Measurements from ENCODE around the gene WWC2.
"Not testable (repeated sequence)": the region's sequence is repeated elsewhere in the genome, so short reads cannot be mapped to it uniquely, and the experiment has no call there.

WWC2 gene

DNA sequence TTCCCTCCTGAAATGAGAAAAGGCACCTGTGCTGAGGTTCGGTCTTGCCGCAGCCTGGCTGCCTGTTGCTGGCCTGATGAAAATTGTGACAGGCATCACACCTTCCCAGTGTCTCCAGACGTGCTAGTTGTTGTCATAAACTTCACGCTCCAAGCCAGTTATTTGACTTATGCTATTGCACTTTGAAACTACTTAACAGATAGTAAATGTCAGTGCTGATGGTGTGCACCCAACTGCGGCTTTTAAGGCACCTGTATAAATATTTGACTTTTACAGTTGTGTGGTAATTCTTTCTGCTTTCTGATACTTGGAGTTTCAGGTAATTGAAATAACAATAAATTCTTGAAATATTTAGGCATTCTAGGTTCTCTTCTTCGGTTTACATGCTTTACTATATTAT, 1.8 kb downstream of the WWC2 start:
- DNase-seq (ENCODE audit: low read depth in 3 of 3) = no peak

DNA sequence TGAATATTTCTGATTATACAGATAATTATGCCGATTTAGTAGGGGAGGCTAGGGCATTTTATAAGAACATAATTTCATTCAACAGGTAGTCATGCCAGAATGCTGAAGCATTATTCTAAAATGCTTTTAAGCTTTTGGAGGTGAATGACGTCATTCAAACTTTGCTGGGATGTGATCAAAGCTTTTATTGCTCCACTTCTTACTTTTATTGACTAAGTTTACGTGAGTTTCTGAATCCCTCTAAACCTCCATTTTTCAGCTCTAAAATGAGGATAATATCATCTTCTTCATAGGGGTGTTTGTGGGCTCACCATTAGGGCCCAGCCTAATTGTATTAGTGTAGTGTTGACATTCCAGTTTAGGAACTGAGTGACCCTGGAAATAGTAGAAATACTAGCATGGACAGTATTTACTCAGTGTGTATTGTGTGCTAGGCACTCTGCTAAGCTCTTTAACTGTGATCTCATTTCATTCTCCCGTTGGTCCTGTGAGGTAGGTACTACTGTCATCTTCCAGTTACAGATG, 3.0 kb downstream of the WWC2 start:
- DNase-seq (ENCODE audit: low read depth in 3 of 3) = no peak

DNA sequence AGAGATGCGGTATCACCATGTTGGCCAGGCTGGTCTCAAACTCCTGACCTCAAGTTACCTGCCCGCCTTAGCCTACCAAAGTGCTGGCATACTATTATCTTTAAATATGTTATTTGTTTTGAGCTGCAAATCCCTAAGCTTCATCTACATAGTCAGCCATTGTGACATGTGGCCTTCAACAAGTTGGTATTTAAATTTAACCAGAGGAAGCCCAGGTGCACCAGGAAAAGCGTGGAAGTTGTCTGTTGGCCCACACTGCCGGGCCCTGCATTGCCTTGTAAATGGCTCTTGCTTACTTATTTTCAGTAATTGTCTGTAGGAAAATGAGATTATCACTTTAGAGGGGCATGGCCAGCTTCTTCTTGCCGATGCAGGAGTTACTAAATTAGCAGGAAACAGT, 6.0 kb downstream of the WWC2 start:
- no peak for DNase-seq (ENCODE audit: low read depth in 3 of 3)

DNA sequence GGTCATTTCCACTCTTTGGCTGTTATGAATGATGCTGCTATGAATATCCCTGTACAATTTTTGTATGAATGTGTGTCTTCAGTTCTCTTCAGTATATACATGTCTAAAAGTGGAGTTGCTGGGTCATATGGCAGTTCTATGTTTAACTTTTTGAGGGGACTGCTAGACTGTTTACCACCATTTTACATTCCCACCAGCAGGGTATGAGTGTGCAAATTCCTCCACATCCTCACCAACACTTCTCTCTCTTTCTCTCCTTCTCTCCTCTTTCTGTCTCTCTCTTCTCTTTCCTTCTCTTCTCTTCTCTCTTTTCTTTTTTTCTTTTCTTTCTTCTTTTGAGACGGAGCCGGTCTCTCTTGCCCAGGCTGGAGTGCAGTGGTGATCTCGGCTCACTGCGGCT, 7.8 kb downstream of the WWC2 start:
- no peak for DNase-seq (ENCODE audit: low read depth in 3 of 3)

DNA sequence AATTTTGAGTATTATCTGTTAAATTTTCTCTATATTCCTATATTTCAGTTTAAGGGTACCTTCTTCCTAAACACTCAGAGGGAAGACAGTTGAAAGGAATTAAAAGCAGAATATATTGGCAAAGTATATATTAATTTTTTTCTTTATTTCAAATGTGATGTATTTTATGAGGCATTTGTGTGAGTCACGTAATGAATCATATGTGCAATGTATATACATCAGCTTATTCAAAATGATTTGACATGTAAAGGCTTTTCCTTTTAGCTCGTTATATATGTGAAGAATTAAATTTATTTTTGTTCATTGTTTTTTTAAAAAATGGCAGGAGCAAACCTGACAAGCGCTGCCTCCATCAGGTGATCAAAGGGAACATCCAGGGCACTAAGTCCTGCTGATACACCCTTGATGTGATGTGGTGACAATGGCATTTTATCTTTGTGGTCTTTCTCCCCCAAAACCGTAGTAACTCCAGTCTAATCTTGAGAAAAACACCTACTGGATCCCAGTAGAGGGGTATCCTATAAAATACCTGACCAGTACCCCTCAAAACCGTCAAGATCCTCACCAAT, 8.9 kb downstream of the WWC2 start:
- DNase-seq (ENCODE audit: low read depth in 3 of 3) = no peak

DNA sequence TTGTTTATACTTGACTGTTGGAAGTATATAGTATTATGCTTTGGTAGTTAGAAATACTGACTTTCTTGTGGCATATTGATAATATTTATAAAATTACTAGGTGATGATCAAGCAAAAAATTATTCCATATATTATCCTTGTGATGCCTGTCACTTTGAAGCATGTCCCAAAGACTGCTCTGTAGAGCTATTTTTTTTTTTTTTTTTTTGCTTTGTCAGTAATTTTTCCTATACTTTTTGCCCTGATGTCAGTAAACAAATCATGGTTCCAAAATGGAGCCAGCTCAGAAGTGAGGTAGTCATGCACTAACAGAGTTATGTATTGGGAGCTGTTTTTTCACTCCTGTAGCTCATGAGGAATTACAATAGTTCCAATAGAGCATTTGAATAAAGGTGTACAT, 11.2 kb downstream of the WWC2 start:
- DNase-seq (ENCODE audit: low read depth in 3 of 3) = no peak

DNA sequence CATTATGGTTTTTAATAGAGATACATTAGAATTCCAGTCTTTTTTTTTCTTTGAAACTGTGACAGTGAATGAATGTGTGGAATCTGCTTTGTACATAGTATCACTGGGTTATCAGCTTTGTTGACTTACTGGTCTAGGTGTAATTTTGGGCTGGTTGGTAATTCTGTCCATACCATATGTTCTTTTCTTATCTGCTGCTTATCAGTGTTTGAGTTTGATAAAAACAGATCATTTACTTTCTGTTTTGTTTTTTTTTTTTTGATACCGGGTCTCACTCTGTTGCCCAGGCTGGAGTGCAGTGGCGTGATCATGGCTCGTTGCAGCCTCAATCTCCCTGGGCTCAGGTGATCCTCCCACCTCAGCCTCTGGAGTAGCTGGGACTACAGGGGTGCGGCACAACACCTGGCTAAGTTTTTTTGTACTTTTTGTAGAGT, 12.4 kb downstream of the WWC2 start:
- no peak for DNase-seq (ENCODE audit: low read depth in 3 of 3)

DNA sequence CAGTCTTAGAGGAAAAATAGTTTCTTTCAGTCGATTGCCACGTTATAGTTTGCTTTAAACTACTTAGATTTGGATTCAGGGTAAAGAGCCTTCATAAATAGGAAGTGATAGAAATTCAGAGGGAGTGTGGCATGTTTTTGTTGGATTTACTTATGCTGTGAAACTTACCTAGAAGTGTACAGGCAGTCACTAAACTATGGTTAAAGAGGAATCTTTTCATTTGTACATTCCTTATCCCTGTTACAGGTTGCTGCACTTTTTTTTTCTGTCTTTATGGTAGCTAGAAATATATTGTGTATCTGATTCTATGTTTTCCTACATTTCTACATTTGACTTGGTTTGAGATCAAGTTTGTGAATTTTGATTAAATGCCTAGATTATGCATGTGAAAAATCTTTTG, 19.1 kb downstream of the WWC2 start:
- DNase-seq (ENCODE audit: low read depth in 3 of 3) = no peak

DNA sequence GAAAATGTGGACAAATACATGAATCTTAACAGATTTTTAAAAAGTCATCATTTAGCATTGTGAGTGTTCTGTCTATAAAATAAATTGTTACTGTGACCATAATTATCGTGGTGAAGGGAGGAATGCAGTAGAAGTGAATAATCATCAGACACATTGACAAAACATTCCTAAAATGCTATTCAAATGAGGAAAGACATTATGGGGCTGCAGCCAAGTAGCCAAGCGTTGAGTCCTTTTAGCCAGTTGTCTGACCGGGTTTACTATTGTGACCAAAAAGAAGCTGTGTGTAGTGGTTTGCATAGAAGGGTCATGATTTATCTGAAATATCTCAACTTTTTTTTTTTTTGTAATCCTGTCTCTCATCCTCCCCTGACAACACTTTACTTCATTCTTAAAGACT, 19.5 kb downstream of the WWC2 start:
- no peak for DNase-seq (ENCODE audit: low read depth in 3 of 3)

DNA sequence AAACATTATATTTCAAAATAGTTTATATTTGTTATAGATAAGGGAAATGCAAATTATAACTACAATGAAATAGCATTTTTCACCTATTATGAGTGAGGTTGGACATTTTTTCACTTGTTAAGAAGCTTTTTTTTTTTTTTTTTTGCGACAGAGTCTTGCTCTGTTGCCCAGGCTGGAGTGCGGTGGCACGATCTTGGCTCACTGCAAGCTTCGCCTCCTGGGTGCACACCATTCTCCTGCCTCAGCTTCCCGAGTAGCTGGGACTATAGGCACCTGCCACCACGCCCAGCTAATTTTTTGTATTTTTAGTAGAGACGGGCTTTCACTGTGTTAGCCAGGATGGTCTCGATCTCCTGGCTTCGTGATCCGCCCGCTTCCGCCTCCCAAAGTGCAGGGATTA, 22.6 kb downstream of the WWC2 start:
- not testable (repeated sequence) for DNase-seq (ENCODE audit: low read depth in 3 of 3)

DNA sequence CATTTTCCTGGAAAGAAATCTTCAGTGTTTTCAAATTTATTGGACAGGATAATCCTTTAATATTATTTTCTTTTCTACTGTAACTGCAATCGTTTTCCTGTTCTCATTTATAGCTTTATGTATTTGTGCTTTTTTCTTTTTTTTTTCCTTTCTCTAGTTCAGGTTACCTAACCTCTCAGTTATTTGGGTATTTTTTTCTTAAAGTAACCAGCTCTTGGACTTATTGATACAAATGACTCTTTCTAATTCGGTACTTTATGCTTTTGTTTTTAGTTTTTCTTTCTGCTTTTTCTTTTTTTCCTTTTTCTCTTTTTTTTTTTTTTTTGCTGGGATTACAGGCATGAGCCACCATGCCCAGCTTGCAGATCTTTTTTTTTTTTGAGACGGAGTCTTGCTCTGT, 25.2 kb downstream of the WWC2 start:
- no peak for DNase-seq (ENCODE audit: low read depth in 3 of 3)

DNA sequence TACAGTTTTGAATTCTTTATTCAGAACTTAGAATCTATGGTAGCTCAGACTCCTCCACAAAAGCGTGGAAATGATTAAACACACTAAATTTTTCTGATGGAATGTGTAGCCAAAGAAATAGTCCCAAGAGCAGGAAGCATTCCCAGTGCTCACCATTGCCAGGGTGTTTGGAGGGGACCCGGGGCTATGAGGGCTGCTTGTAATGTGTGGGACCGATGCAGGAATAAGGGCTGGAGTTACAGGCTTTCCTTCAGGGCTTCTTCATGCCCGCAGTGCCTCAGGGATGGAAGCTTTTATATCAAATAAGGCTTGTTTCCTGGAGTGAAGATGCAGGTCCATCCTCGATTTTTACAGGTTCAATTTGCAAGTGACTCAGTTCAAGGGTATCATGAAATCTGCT, 25.8 kb downstream of the WWC2 start:
- no peak for DNase-seq (ENCODE audit: low read depth in 3 of 3)

DNA sequence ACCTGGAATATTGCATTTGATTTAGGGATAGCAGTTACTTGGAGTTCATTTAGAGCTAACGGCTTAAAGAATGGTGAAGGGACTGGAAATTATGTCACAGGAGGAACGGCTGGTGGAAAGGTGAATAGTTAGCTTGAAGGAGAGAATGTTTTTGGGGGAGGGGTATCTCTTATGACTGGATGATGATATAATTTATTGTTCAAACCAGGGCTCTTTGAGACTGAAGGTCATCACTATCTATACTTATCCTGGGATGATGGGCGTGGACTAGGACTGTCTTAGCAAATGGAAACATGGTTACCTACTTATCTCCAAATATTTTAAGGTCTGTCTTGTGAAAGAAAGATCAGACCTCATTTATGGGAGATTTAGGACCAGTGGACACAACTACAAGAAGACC, 30.1 kb downstream of the WWC2 start:
- DNase-seq (ENCODE audit: low read depth in 3 of 3) = no peak

DNA sequence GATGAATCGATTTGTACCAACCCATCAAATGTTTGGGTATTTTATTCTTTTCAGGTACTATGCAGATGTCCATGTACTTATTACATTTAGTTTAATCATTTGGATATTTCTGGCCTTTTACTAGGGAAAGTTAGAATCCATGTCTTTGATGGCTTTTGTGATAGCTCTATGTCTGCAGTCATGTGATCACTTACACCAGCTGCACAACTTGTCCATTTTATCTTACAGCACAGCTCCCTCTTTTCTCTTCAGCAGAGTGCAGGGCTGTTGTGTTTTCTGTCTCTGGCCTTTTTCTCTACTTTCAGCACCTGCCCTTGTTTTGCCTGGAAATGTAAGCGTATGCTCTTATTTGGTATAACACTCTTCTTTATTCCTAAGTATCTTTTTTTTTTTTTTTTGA, 30.6 kb downstream of the WWC2 start:
- no peak for DNase-seq (ENCODE audit: low read depth in 3 of 3)

DNA sequence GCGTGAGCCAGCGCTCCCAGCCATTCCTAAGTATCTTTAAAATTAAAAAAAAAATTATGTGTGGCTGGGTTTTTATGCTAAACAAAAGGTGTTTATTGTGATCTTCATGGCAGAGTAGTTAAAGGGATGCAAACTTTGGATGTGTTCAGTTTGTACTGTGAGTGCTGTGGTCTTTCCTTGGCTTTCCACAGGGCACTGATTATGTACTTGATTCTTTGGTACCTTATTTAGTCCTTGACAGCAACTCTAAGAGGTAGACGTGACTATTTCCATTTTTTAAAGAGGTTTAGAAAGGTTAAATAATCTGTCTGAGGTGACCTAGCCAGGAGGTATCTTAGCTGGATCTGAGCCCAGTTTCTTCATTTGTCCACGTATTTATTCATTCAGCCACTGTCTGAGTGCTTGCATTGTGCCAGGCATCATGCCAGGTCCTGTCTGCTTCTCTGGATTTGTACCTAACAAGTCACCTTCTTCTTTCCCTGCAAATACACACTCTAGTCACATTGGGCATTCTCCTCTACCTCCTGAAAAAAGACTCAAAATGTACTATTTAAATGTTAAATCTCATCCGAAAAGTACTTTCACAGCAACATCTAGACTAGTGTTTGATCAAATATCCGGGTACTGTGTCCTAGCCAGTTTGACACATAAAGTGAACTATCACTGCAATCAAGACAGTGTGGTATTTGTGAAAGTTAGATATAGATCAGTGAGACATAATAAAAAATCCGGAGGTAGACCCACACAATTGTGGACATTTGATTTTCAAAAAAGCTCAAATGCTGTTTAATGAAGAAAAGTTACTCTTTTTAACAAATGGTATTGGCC, 31.5 kb downstream of the WWC2 start:
- no peak for DNase-seq (ENCODE audit: low read depth in 3 of 3)

DNA sequence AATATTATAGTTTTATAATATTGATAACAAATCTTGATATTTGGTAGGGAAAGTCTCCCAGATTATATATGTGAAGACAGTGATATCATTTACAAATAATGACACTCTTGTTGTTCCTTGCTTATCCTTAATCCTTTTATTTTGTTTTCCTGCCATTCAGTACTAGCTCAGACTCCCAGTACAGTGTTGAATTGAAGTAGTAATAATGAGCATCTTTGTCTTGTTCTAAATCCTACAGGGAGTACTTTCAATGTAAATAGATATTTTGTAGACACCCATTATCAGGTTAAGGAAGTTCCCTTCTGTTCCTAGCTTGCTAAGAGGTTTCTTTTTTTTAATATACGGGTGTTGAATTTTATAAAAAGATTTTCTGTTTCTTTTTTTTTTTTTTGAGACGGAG, 33.0 kb downstream of the WWC2 start:
- DNase-seq (ENCODE audit: low read depth in 3 of 3) = no peak

DNA sequence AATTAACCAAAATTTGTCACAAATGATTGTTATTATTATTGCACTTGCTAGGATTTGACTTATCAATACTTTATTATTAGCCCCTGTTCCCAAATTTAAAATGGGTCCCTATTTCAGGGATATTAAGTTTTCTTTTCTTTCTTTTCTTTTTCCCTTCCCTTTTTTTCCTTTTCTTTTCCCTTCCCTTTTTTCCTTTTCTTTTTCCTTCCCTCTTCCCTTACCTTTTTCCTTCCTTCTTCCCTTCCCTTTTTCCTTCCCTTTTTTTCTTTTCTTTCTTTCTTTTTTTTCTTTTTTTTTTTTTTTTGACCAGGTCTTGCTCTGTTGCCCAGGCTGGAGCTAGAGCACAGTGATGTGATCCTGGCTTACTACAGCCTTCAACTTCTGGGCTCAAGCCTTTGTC, 33.8 kb downstream of the WWC2 start:
- no peak for DNase-seq (ENCODE audit: low read depth in 3 of 3)

DNA sequence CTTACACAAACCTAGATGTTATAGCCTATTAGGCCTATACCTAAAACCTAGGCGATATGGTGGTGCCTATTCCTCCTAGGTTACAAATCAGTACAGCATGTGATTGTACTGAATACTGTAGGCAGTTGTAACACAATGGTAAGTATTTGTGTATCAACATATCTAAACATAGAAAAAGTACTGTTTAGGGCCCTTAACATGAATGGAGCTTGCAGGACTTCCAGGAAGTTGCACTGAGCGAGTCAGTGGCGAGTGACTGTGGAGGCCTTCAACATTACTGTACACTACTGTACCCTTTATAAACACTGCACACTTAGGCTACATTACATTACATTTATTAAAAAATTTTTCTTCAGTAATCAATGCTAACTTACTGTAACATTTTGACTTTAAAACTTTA, 37.8 kb downstream of the WWC2 start:
- DNase-seq (ENCODE audit: low read depth in 3 of 3) = no peak

DNA sequence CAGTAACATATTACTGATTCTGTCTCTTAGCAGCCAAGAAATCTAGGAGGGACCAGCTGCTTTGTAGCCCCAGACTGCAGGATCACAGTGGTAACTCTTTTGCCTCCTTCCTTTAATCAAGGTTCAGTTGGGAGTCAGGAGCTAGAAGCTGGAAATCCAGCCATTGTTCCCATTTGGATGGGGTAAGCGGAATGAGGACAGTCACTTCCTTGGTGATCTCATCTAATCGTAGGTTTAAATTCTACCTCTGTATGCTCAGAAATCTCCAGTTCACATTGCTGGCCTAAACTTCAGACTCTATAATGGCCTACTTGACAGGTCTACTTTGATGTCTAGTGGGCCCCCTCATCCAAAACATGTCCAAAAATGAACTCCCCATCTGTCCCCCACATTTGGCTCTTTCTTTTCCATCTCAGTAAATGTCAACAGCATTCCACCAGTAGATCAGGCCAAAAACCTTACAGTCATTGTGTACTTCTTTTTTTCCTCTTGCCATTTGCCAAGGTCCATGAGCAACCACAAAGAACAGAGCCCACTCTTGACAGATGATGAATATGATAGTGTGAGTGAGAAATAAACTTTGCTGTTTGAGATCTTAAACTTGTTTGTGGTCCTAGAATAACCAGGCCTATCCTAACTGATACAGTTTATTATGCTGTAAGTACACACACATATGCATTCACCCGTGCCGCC, 40.1 kb downstream of the WWC2 start:
- no peak for DNase-seq (ENCODE audit: low read depth in 3 of 3)

DNA sequence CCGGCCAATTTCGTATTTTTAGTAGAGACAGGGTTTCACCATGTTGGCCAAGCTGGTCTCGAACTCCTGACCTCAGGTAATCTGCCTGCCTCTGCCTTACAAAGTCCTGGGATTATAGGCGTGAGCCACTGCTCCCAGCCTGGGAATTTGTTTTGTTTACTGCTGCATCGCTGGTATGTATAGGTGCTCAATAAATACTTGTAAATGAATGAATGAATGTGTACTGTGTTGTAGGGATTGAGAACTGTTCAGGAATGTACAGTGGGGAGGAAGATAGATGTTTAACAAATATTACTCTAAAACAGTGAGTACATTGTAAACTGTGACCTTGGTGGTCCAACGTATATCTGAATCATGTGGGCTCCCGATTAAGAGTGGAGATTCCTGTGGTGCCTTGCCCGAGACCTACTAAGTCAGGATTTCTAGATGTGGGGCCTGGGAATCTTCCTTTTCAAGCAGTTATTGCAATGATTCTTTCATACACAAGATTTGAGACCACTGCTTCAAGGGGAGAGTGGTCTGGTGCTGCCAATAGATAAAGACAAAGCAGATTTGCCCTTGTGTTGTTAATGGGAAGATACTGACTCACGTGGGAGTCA, 41.0 kb downstream of the WWC2 start:
- no peak for DNase-seq (ENCODE audit: low read depth in 3 of 3)

DNA sequence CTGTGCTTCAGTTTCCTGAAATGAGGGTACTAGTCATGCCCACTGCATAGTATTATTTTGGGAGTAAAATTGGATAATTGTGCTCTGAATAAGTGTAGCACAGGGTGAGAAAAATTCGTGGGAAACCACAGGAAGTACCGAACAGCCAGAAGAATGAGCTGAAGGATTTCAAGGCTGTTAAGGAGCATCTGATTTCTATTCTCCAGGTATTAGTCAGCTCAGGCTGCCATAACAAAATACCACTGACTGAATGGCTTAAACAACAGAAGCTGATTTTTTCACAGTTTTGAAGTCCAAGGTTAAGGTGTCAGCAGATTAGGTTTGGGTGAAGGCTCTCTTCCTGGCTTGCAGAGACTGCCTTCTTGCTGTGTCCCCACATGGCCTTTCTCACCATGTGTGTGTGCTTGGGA, 41.9 kb downstream of the WWC2 start:
- no peak for DNase-seq (ENCODE audit: low read depth in 3 of 3)

DNA sequence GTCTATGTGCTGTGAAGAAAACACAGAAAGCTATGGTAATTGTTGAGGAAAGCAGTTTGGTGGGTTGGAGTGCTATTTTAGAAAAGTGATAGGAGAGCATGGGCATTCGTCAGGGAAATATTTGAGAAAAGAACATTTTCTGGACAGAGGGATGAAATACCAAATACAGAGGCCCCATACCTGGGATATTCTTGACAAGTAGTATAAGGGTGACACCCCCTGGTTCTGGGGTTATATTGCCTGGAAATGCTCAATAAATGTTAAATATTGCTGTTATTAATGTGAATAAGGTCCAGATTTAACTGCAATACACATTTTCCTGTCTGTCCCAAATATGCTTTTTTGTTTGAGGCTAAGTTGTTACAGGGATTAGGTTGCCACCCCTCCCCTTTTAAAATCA, 42.9 kb downstream of the WWC2 start:
- DNase-seq (ENCODE audit: low read depth in 3 of 3) = no peak

All from stimulated activated CD4-positive, alpha-beta T cell treated with anti-CD3 and anti-CD28 coated beads, TNF-alpha, amount 100 ng/mL, for 24 hours (primary cell).